Nephron progenitor cell (in vitro differentiated cells): ENCODE results near the gene AP2M1.

Experiments
- DNase-seq: peaks from one replicate; pipeline ENCODE4 v3.0.0; 2021
- H3K27ac Mint-ChIP-seq: 2 replicates; pipeline ENCODE4 v1.8.0; 2021; ENCODE audit warnings: mild to moderate bottlenecking, moderate library complexity, mixed read lengths
- H3K27me3 Mint-ChIP-seq: 2 replicates; pipeline ENCODE4 v1.8.0; 2021; ENCODE audit warnings: mild to moderate bottlenecking, low read depth, mixed read lengths; ENCODE audit not compliant: poor library complexity
- H3K36me3 Mint-ChIP-seq: 2 replicates; pipeline ENCODE4 v1.8.0; 2021; ENCODE audit warnings: low read depth, mixed read lengths
- H3K4me1 Mint-ChIP-seq: 2 replicates; pipeline ENCODE4 v1.8.0; 2021; ENCODE audit warnings: mixed read lengths
- H3K4me3 Mint-ChIP-seq: 2 replicates; pipeline ENCODE4 v1.8.0; 2021; ENCODE audit warnings: mild to moderate bottlenecking, moderate library complexity, mixed read lengths
- H3K9me3 Mint-ChIP-seq: 2 replicates; pipeline ENCODE4 v1.8.0; 2021; ENCODE audit warnings: mild to moderate bottlenecking, moderate library complexity, mixed read lengths
- TF ChIP-seq, protein P1 (sequence below): fragments of 200-600 bp; sonication (generic); IDR thresholded peaks from 2 replicates; pipeline ENCODE4 v1.5.0; 2021; ENCODE audit warnings: antibody characterized with exemption

Gene AP2M1

GRCh38 chr3:184177767-184178306, 3.2 kb downstream of the AP2M1 start:
- H3K27ac Mint-ChIP-seq = peak overlapping the region; percentile 98
- no peaks in the 10 kb centered on the region for H3K9me3 Mint-ChIP-seq
- TF ChIP-seq, protein P1, sequence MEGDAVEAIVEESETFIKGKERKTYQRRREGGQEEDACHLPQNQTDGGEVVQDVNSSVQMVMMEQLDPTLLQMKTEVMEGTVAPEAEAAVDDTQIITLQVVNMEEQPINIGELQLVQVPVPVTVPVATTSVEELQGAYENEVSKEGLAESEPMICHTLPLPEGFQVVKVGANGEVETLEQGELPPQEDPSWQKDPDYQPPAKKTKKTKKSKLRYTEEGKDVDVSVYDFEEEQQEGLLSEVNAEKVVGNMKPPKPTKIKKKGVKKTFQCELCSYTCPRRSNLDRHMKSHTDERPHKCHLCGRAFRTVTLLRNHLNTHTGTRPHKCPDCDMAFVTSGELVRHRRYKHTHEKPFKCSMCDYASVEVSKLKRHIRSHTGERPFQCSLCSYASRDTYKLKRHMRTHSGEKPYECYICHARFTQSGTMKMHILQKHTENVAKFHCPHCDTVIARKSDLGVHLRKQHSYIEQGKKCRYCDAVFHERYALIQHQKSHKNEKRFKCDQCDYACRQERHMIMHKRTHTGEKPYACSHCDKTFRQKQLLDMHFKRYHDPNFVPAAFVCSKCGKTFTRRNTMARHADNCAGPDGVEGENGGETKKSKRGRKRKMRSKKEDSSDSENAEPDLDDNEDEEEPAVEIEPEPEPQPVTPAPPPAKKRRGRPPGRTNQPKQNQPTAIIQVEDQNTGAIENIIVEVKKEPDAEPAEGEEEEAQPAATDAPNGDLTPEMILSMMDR = no peak
- H3K4me1 Mint-ChIP-seq = peaks cover 37% of the 10 kb centered on the region
- H3K4me3 Mint-ChIP-seq = peak overlapping the region; percentile 99
- no peak for DNase-seq
- peaks cover 4% of the 10 kb centered on the region for H3K27me3 Mint-ChIP-seq
- H3K36me3 Mint-ChIP-seq = peaks cover 45% of the 10 kb centered on the region

DNA sequence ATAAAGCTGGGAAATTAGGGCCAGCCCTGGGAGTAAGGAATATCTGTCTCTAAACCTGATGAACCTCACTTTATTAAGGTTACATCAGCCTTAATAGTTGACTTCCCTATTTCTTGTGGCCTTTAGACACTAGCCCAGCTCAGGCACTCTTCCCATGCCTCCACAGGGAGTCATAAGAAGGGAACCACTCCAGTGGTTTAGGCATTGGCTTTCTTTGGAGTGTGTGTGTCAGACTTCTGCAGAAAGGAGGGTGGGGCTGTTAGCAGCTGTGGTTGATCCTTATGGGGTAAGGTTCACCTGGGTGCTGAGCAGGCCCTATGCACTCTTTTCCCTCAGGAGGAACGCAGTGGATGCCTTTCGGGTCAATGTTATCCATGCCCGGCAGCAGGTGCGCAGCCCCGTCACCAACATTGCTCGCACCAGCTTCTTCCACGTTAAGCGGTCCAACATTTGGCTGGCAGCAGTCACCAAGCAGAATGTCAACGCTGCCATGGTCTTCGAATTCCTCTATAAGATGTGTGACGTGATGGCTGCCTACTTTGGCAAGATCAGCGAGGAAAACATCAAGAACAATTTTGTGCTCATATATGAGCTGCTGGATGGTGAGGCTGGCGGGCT, 4.0 kb downstream of the AP2M1 start:
- Mint-ChIP-seq H3K4me3 (no peak overlapping the region), H3K27ac (no peak overlapping the region)

DNA sequence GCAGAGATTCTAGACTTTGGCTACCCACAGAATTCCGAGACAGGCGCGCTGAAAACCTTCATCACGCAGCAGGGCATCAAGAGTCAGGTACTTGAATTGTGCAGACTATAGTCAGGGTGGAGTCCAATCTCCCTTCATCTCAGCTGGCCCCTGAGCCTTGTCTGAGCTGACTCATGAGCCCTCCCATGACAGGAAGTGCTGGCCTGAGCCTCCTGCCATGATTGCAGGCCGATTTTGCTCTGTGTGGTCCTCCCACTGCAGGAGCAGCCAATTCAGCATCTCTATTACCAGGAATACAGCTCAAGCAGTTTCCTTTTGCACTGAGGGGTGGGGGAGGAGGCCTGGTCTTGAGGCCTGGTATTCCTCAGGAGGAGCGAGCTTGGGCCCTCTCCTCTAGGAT, 5.5 kb downstream of the AP2M1 start:
- Mint-ChIP-seq H3K27me3 (peaks cover 4% of the 10 kb centered on the region), H3K9me3 (no peaks in the 10 kb centered on the region), H3K4me1 (peaks cover 37% of the 10 kb centered on the region), H3K4me3 (no peak overlapping the region), H3K27ac (no peak overlapping the region), H3K36me3 (peaks cover 54% of the 10 kb centered on the region)
- DNase-seq = no peak
- TF ChIP-seq, protein P1 = no peak

More for the DNA sequence above, 4.0 kb downstream of the AP2M1 start:
- Mint-ChIP-seq H3K4me1 (peaks cover 37% of the 10 kb centered on the region), H3K27me3 (peaks cover 4% of the 10 kb centered on the region), H3K36me3 (peaks cover 47% of the 10 kb centered on the region), H3K9me3 (no peaks in the 10 kb centered on the region)
- DNase-seq = no peak
- TF ChIP-seq, protein P1 = no peak

GRCh38 chr3:184181596-184181995, 6.9 kb downstream of the AP2M1 start:
- Mint-ChIP-seq H3K9me3 (no peaks in the 10 kb centered on the region), H3K36me3 (peaks cover 54% of the 10 kb centered on the region), H3K27me3 (no peaks in the 10 kb centered on the region), H3K27ac (no peak overlapping the region), H3K4me1 (peaks cover 34% of the 10 kb centered on the region), H3K4me3 (no peak overlapping the region)
- TF ChIP-seq, protein P1 = no peak
- DNase-seq = no peak

GRCh38 chr3:184183679-184184078, 9.0 kb downstream of the AP2M1 start:
- Mint-ChIP-seq H3K9me3 (no peaks in the 10 kb centered on the region), H3K4me3 (no peak overlapping the region), H3K36me3 (peaks cover 62% of the 10 kb centered on the region), H3K27me3 (no peaks in the 10 kb centered on the region), H3K4me1 (peaks cover 30% of the 10 kb centered on the region), H3K27ac (peak overlapping the region; percentile 66)
- TF ChIP-seq, protein P1 = no peak
- DNase-seq = no peak
